SK-N-SH treated with all-trans-retinoic acid at 6 μM for 48 hours (cell line): ENCODE results near the gene CAST.

Experiments
- ARNTL ChIP-seq: fragments of 450-650 bp; formaldehyde crosslinking; IDR thresholded peaks from 2 replicates; pipeline ENCODE4 v1.5.0; 2020; ENCODE audit warnings: low read depth, mild to moderate bottlenecking, moderate library complexity, borderline replicate concordance
- BACH2 ChIP-seq: fragments of 250-450 bp; sonication (Bioruptor Pico); IDR thresholded peaks from 2 replicates; pipeline ENCODE4 v1.9.0; 2021; ENCODE audit warnings: mild to moderate bottlenecking, borderline replicate concordance
- CREB5 ChIP-seq: fragments of 250-450 bp; sonication (Bioruptor Pico); IDR thresholded peaks from 2 replicates; pipeline ENCODE4 v1.5.1; 2020; ENCODE audit warnings: low read depth, mild to moderate bottlenecking, moderate library complexity
- GLIS3 ChIP-seq: fragments of 250-450 bp; sonication (Bioruptor Pico); IDR thresholded peaks from 2 replicates; pipeline ENCODE4 v1.5.0; 2020; ENCODE audit warnings: mild to moderate bottlenecking, moderate library complexity
- PATZ1 ChIP-seq: fragments of 250-450 bp; sonication (Bioruptor Pico); IDR thresholded peaks from 2 replicates; pipeline ENCODE4 v1.8.0; 2020; ENCODE audit warnings: mild to moderate bottlenecking, moderate library complexity, borderline replicate concordance
- PPARA ChIP-seq: fragments of 250-450 bp; sonication (Bioruptor Pico); IDR thresholded peaks from 2 replicates; pipeline ENCODE4 v1.5.0; 2020; ENCODE audit warnings: mild to moderate bottlenecking, borderline replicate concordance
- TOX ChIP-seq: fragments of 250-450 bp; sonication (Bioruptor Pico); IDR thresholded peaks from 2 replicates; pipeline ENCODE4 v1.8.0; 2021; ENCODE audit warnings: mild to moderate bottlenecking, moderate library complexity, borderline replicate concordance
- TSHZ2 ChIP-seq: fragments of 250-450 bp; sonication (Bioruptor Pico); IDR thresholded peaks from 2 replicates; pipeline ENCODE4 v1.5.0; 2020; ENCODE audit warnings: mild to moderate bottlenecking, moderate library complexity
- ZC3H10 ChIP-seq: fragments of 250-450 bp; sonication (Bioruptor Pico); IDR thresholded peaks from 2 replicates; pipeline ENCODE4 v1.5.1; 2021; ENCODE audit warnings: mild to moderate bottlenecking, moderate library complexity
- ZFP3 ChIP-seq: fragments of 250-450 bp; sonication (Bioruptor Pico); IDR thresholded peaks from 2 replicates; pipeline ENCODE4 v1.5.0; 2020; ENCODE audit warnings: mild to moderate bottlenecking, moderate library complexity
- ZNF8 ChIP-seq: fragments of 450-650 bp; formaldehyde crosslinking; IDR thresholded peaks from 2 replicates; pipeline ENCODE4 v1.5.0; 2020; ENCODE audit warnings: mild to moderate bottlenecking, moderate library complexity

GRCh38 chr5:96790961-96791504 is 128.9 kb downstream of the CAST start:
- TF ChIP-seq PATZ1 (no peak), PPARA (CRISPR knock-in tag) (no peak), ZFP3 (no peak), GLIS3 (no peak), TSHZ2 (no peak), TOX (CRISPR knock-in tag) (no peak), CREB5 (CRISPR knock-in tag) (no peak), ZC3H10 (CRISPR knock-in tag) (no peak), ARNTL (no peak), ZNF8 (CRISPR knock-in tag) (no peak), BACH2 (CRISPR knock-in tag) (no peak)
